ENCODE measurements around the gene DZIP1.
"Not testable (repeated sequence)": the region's sequence is repeated elsewhere in the genome, so short reads cannot be mapped to it uniquely, and the experiment has no call there.

Gene DZIP1, protein sequence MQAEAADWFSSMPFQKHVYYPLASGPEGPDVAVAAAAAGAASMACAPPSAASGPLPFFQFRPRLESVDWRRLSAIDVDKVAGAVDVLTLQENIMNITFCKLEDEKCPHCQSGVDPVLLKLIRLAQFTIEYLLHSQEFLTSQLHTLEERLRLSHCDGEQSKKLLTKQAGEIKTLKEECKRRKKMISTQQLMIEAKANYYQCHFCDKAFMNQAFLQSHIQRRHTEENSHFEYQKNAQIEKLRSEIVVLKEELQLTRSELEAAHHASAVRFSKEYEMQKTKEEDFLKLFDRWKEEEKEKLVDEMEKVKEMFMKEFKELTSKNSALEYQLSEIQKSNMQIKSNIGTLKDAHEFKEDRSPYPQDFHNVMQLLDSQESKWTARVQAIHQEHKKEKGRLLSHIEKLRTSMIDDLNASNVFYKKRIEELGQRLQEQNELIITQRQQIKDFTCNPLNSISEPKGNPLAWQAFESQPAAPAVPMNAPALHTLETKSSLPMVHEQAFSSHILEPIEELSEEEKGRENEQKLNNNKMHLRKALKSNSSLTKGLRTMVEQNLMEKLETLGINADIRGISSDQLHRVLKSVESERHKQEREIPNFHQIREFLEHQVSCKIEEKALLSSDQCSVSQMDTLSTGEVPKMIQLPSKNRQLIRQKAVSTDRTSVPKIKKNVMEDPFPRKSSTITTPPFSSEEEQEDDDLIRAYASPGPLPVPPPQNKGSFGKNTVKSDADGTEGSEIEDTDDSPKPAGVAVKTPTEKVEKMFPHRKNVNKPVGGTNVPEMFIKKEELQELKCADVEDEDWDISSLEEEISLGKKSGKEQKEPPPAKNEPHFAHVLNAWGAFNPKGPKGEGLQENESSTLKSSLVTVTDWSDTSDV

GRCh38 chr13:95644601-95645052, at the start of gene DZIP1:
TSS of gene DZIP1 (minus strand) at chr13:95644706. CDS start at chr13:95642029, 2,677 bp downstream.
- H3K27me3 Mint-ChIP-seq = peaks cover 30 to 47% of the 10 kb centered on the region in 2 donors
- H3K4me1 Mint-ChIP-seq = peaks cover 7 to 8% of the 10 kb centered on the region in 2 donors
- DNase-seq (no peak), ATAC-seq (replicated peaks) (peak; percentile 68 to 80)
- no peaks in the 10 kb centered on the region for H3K36me3 Mint-ChIP-seq
- H3K4me3 Mint-ChIP-seq = peak within 1 kb of the TSS; percentile 76 to 77
- H3K27ac Mint-ChIP-seq = peak within 1 kb of the TSS; percentile 9
- no peaks in the 10 kb centered on the region for H3K9me3 Mint-ChIP-seq

- Mint-ChIP-seq H3K4me1 (peaks cover 27 to 42% of the 10 kb centered on the region in 2 donors), H3K9me3 (peaks cover 6 to 12% of the 10 kb centered on the region in 2 donors), H3K36me3 (peaks cover 25% of the 10 kb centered on the region in 2 donors)
- not testable (repeated sequence) for ATAC-seq (replicated peaks); H3K27me3 Mint-ChIP-seq; H3K4me3 Mint-ChIP-seq; H3K27ac Mint-ChIP-seq; DNase-seq
Measured at GRCh38 chr13:95690986-95691385, 46.5 kb upstream of the DZIP1 start.

- no peak for ATAC-seq (replicated peaks)
- Mint-ChIP-seq H3K4me1 (peaks cover 29 to 55% of the 10 kb centered on the region in 2 donors), H3K4me3 (no peak overlapping the region), H3K27me3 (no peaks in the 10 kb centered on the region), H3K9me3 (peaks cover 7 to 14% of the 10 kb centered on the region in 2 donors), H3K27ac (peak overlapping the region; percentile 72), H3K36me3 (peaks cover 31 to 36% of the 10 kb centered on the region in 2 donors)
- DNase-seq = no peak
Measured at GRCh38 chr13:95689582-95689926, 45.0 kb upstream of the DZIP1 start.

DNA sequence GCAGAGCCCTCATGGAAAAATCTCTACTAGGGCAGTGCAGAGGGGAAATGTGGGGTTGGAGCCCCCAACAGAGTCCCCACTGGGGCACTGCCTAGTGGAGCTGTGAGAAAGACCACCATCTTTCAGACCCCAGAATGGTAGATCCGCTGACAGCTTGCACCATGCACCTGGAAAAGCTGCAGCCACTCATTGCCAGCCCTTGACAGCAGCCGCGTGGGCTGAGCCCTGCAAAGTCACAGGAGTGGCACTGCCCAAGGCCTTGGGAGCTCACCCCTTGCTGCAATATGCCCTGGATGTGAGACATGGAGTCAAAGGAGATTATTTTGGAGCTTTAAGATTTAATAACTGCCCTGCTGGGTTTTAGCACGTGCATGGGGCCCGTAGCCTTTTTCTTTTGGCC, 40.5 kb upstream of the DZIP1 start:
- not testable (repeated sequence) for ATAC-seq (replicated peaks); H3K4me3 Mint-ChIP-seq; H3K27ac Mint-ChIP-seq; DNase-seq; H3K27me3 Mint-ChIP-seq
- H3K9me3 Mint-ChIP-seq = peaks cover 7 to 14% of the 10 kb centered on the region in 2 donors
- peaks cover 35 to 59% of the 10 kb centered on the region in 2 donors for H3K36me3 Mint-ChIP-seq
- H3K4me1 Mint-ChIP-seq = peaks cover 39 to 80% of the 10 kb centered on the region in 2 donors

GRCh38 chr13:95684418-95684817, 39.9 kb upstream of the DZIP1 start:
- no peak overlapping the region for H3K4me3 Mint-ChIP-seq
- peaks cover 37 to 81% of the 10 kb centered on the region in 2 donors for H3K4me1 Mint-ChIP-seq
- ATAC-seq (replicated peaks) (no peak), DNase-seq (no peak)
- peaks cover 35 to 57% of the 10 kb centered on the region in 2 donors for H3K36me3 Mint-ChIP-seq
- no peak overlapping the region for H3K27ac Mint-ChIP-seq
- H3K27me3 Mint-ChIP-seq = no peaks in the 10 kb centered on the region
- peaks cover 7 to 14% of the 10 kb centered on the region in 2 donors for H3K9me3 Mint-ChIP-seq

DNA sequence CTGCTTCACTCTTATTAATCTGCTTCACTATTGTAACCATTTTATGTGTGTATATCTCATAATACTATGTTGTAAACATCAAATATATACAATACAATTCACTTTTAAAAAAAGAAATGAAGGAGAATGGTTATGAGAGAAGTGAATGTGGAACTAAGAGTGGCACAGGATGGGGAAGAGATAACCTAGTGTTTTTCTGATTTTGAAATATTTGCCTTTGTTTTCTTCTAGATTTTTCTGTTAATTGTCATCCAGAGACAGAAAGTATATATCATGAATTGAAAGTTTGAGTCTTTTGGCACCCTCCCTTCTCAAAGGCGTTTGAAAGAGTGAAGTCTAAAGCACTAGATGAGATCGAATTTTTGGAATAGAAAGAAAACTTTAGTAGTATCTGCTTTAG, 35.2 kb upstream of the DZIP1 start:
- Mint-ChIP-seq H3K27ac (no peak overlapping the region), H3K36me3 (peaks cover 11 to 23% of the 10 kb centered on the region in 2 donors), H3K9me3 (no peaks in the 10 kb centered on the region), H3K4me3 (no peak overlapping the region), H3K4me1 (peaks cover 29 to 71% of the 10 kb centered on the region in 2 donors), H3K27me3 (no peaks in the 10 kb centered on the region)
- no peak for ATAC-seq (replicated peaks)
- no peak for DNase-seq

DNA sequence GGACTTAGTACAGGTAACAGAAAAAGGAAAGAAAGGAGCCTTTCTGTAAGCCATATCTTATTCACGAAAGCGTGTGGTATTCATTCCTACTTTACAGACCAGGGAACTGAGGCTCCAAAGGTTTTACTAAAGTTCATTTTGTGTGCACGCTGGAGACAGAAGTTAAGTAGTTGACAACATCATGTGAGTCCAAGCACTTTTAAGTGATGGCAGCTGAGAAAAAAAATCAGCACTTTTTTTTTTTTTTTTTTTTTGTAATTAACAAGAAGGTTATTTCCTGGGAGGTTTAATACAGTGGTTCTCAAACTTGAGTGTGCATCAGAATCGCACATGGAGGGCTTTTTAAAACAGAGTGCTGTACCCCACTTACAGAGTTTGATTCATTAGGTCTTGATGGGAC, 34.5 kb upstream of the DZIP1 start:
- Mint-ChIP-seq H3K4me3 (peak overlapping the region; percentile 56 to 88), H3K36me3 (peaks cover 6 to 19% of the 10 kb centered on the region in 2 donors), H3K9me3 (no peaks in the 10 kb centered on the region), H3K27ac (no peak overlapping the region), H3K27me3 (no peaks in the 10 kb centered on the region), H3K4me1 (peaks cover 25 to 63% of the 10 kb centered on the region in 2 donors)
- ATAC-seq (replicated peaks) (no peak), DNase-seq (no peak)

DNA sequence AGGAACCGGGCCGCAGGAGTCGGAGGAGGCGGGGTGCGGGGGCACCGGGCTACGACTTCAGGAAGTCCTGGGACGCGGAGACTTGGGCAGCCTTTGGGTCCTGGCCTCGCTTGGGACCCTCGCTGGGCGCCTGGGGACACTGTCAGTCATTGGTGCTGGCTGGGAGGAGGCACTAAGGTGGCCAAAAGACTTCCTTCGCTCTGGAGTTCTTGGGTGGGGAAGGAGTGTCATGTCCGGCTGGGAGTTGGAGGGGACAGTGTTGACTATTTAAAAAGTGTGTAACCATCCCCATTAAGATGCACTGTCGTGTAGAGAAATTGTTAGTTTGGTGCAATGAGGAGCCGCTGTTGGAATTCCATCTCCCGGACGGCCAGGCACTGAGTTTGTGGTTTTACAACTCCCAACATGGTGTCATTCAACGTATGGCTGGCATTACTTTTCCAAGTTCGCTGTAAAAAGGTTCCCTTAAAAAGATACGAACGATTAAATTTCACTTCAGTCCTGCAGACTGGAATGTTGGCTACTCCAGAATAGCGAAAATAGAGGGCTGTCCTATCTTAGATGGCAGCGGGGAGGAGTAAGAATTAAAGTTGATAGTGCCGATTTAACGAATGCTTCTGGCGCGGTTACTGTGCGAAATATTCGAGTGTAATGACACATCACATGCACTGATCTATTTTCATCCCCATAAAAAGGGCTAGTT, 33.2 kb upstream of the DZIP1 start:
- H3K4me1 Mint-ChIP-seq = peaks cover 23 to 59% of the 10 kb centered on the region in 2 donors
- no peak for DNase-seq
- peak overlapping the region; percentile 88 to 98 for H3K4me3 Mint-ChIP-seq
- peaks cover 9 to 22% of the 10 kb centered on the region in 2 donors for H3K36me3 Mint-ChIP-seq
- ATAC-seq (replicated peaks) = no peak
- H3K9me3 Mint-ChIP-seq = no peaks in the 10 kb centered on the region
- no peaks in the 10 kb centered on the region for H3K27me3 Mint-ChIP-seq
- peak overlapping the region; percentile 98 for H3K27ac Mint-ChIP-seq

DNA sequence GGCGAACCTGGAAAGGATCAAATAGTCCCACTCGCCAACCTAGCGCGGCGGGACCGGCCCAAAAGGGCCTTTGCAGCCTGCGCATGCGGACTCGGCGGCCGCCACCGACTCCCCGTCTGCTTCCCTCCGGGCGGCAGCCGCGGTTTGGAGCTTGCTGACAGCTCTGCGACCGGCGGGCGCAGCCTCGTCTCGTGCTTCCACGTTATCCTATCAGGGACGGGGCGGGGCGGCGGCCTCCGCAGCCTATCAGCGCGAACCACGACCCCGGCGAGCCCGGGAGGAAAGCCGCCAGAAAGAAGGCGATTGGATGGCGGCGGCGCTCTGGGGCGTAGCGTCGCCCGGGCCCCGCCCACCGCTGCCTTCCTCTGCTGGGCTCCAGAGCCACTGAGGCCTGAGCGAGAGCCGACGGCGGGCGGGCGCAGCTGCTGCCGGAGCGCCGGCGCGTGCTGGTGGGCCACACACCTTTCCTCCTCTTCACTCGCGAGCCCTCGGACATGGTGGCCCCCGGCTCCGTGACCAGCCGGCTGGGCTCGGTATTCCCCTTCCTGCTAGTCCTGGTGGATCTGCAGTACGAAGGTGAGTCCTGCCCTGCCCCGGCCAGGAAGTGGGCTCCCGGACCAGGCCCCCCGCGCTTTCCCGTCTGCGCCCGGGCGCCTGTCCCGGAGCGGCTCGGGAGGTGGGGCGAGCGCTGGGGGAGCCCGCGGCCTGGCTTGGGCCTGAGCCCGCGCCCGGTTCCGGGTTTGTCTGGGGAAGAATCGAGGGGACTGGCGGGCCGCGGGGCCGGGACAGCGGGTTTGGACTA, 32.5 kb upstream of the DZIP1 start, which contains the start of gene DNAJC3:
Gene DNAJC3, plus strand, starts transcription at position 378 of the 802 bp plus-strand sequence. Its CDS starts 117 bp downstream, at position 495.
- Mint-ChIP-seq H3K4me3 (peak within 1 kb of the TSS; percentile 88 to 98), H3K4me1 (peaks cover 21 to 54% of the 10 kb centered on the region in 2 donors), H3K27ac (peak within 1 kb of the TSS; percentile 98), H3K36me3 (peaks cover 9 to 19% of the 10 kb centered on the region in 2 donors), H3K27me3 (no peaks in the 10 kb centered on the region), H3K9me3 (no peaks in the 10 kb centered on the region)
- DNase-seq (peak; percentile 99), ATAC-seq (replicated peaks) (peak; percentile 95)

DNA sequence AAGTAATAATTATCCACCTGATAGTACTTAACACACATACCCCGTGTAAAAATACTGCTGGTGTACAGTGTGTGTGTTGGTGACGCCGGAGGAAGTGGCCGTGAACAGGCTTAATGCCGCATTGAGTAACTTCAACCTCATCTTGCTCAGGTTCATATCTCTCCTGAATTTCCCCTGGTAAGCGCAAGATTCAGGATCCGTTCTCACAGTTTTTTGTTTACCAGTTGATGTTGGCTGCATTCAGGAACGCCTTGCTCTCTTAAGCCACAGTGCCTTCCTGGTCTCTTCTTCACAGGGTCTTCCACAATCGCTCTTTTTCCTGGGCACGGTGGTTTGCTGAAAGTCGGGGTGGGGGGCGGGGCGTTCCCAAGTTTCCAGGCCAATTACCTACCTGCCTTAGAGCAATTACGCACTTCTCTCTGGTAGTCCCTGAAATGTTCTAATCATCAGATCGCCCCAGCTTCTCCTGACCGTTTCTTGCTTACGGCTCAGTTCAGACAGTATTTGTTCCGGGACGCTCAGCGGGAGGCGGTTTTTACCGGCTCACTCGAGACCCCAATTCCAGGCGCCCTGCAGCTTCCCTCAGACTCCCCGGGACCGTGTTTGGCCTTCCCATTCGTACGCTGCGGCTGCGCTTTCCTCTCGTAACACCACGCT, 31.7 kb upstream of the DZIP1 start:
- peaks cover 13 to 20% of the 10 kb centered on the region in 2 donors for H3K36me3 Mint-ChIP-seq
- peak; percentile 14 for ATAC-seq (replicated peaks)
- H3K4me3 Mint-ChIP-seq = peak overlapping the region; percentile 88 to 98
- peaks cover 0 to 2% of the 10 kb centered on the region in 2 donors for H3K9me3 Mint-ChIP-seq
- H3K27me3 Mint-ChIP-seq = no peaks in the 10 kb centered on the region
- peaks cover 18 to 47% of the 10 kb centered on the region in 2 donors for H3K4me1 Mint-ChIP-seq
- H3K27ac Mint-ChIP-seq = peak overlapping the region; percentile 98
- no peak for DNase-seq

DNA sequence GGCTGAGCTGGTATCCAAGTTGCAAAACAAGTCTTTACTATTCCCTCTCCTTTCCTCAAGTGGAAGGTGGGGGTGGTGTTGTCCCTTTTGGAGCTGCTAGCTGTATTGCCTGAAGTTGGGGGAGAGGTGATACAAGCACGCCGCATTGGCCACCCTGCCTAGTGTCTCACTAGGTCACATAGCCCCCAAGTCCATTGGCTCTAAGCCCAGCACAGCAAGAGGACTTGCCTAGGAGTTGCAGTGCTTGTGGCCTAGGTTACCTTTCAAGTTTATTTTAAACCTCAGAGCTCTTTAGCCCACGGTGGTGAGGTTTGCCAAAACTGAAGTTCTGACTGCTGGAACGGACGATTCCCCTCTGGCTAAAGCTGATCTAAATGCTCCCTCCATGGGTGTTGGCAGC, 27.1 kb upstream of the DZIP1 start:
- Mint-ChIP-seq H3K9me3 (peaks cover 19 to 34% of the 10 kb centered on the region in 2 donors), H3K27ac (peak overlapping the region; percentile 31), H3K4me3 (no peak overlapping the region), H3K27me3 (peaks cover 3 to 8% of the 10 kb centered on the region in 2 donors), H3K36me3 (peaks cover 21 to 30% of the 10 kb centered on the region in 2 donors), H3K4me1 (peaks cover 11% of the 10 kb centered on the region in 2 donors)
- DNase-seq (no peak), ATAC-seq (replicated peaks) (no peak)

GRCh38 chr13:95667235-95667634, 22.7 kb upstream of the DZIP1 start:
- ATAC-seq (replicated peaks); H3K4me3 Mint-ChIP-seq; H3K4me1 Mint-ChIP-seq; H3K27ac Mint-ChIP-seq; DNase-seq: not testable (repeated sequence)
- H3K27me3 Mint-ChIP-seq = peaks cover 21 to 28% of the 10 kb centered on the region in 2 donors
- H3K9me3 Mint-ChIP-seq = peaks cover 30 to 46% of the 10 kb centered on the region in 2 donors
- peaks cover 14 to 22% of the 10 kb centered on the region in 2 donors for H3K36me3 Mint-ChIP-seq
